Effector memory CD4-positive, alpha-beta T cell (primary cell): ENCODE data around the gene ASB13.
"Not testable (repeated sequence)": the region's sequence is repeated elsewhere in the genome, so short reads cannot be mapped to it uniquely, and the experiment has no call there.

Experiments used
- DNase-seq, 3 donors: peaks; one replicate each; pipeline ENCODE4 v3.0.0-alpha.2; 2020
- H3K27ac ChIP-seq: 2 replicates; pipeline ENCODE4 v1.7.0; 2013; ENCODE audit warnings: mild to moderate bottlenecking, low read length, moderate library complexity; ENCODE audit not compliant: insufficient read depth, poor library complexity, severe bottlenecking
- H3K27me3 ChIP-seq: replicated peaks from 2 replicates; pipeline ENCODE4 v1.7.0; 2013; ENCODE audit warnings: mild to moderate bottlenecking, low read length; ENCODE audit not compliant: insufficient read depth, control insufficient read depth, poor library complexity, severe bottlenecking
- H3K36me3 ChIP-seq: 2 replicates; pipeline ENCODE4 v1.7.0; 2013; ENCODE audit warnings: mild to moderate bottlenecking, low read length, moderate library complexity; ENCODE audit not compliant: control insufficient read depth, insufficient read depth
- H3K4me1 ChIP-seq: 2 replicates; pipeline ENCODE4 v1.7.0; 2013; ENCODE audit warnings: low read length, mild to moderate bottlenecking; ENCODE audit not compliant: control insufficient read depth, insufficient read depth, poor library complexity, severe bottlenecking
- H3K4me3 ChIP-seq: 2 replicates; pipeline ENCODE4 v1.7.0; 2013; ENCODE audit warnings: low read length, low read depth, mild to moderate bottlenecking; ENCODE audit not compliant: insufficient read depth, poor library complexity, severe bottlenecking
- H3K9me3 ChIP-seq: 2 replicates; pipeline ENCODE4 v1.7.0; 2013; ENCODE audit warnings: mild to moderate bottlenecking, low read length, moderate library complexity; ENCODE audit not compliant: control insufficient read depth

The ASB13 gene

GRCh38 chr10:5625992-5626777 is 40.2 kb downstream of the ASB13 start:
- no peak for DNase-seq
- no peaks in the 10 kb centered on the region for H3K36me3 ChIP-seq

DNA sequence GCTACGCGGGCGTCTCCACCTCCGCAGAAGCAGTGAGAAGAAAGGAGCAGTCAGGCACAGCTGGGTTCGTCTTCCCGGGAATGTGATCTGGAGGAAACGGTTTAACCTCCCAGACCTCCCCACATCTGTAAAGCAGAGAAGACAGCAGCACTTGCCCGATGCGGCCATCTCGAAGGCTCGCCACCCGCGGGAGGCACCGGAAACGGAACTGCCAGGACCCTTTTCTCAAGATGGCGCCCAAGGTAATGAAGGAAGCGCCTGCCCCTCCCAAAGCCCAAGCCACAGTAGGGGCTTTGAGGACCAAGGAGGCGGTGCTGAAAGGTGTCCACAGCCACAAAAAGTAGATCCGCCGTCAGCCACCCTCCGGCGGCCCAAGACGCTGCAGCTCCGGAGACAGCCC is 41.7 kb downstream of the ASB13 start:
- H3K4me1 ChIP-seq: peaks cover 5% of the 10 kb centered on the region
- no peaks in the 10 kb centered on the region for H3K36me3 ChIP-seq
- H3K4me3 ChIP-seq: no peak overlapping the region
- no peak overlapping the region for H3K27ac ChIP-seq
- no peaks in the 10 kb centered on the region for H3K9me3 ChIP-seq
- DNase-seq: no peak
- H3K27me3 ChIP-seq: no peaks in the 10 kb centered on the region

More at GRCh38 chr10:5625992-5626777, 40.2 kb downstream of the ASB13 start:
- Histone ChIP-seq H3K27me3 (no peaks in the 10 kb centered on the region), H3K9me3 (no peaks in the 10 kb centered on the region), H3K4me1 (peaks cover 5% of the 10 kb centered on the region), H3K4me3 (no peak overlapping the region), H3K27ac (no peak overlapping the region)

- Histone ChIP-seq H3K4me1 (peaks cover 5% of the 10 kb centered on the region), H3K4me3 (no peak overlapping the region), H3K27me3 (no peaks in the 10 kb centered on the region), H3K27ac (no peak overlapping the region), H3K9me3 (no peaks in the 10 kb centered on the region), H3K36me3 (no peaks in the 10 kb centered on the region)
- peak; percentile 30 to 61 (median 46) for DNase-seq
Observed at GRCh38 chr10:5623081-5623748, 43.2 kb downstream of the ASB13 start.

GRCh38 chr10:5622186-5622960 is 44.0 kb downstream of the ASB13 start:
- Histone ChIP-seq H3K9me3 (no peaks in the 10 kb centered on the region), H3K36me3 (no peaks in the 10 kb centered on the region), H3K4me3 (no peak overlapping the region), H3K27ac (no peak overlapping the region), H3K27me3 (no peaks in the 10 kb centered on the region), H3K4me1 (peaks cover 5% of the 10 kb centered on the region)
- DNase-seq: no peak

- not testable (repeated sequence) for H3K4me3 ChIP-seq, H3K27me3 ChIP-seq, H3K4me1 ChIP-seq
Observed at GRCh38 chr10:5621371-5621770, 45.0 kb downstream of the ASB13 start.

DNA sequence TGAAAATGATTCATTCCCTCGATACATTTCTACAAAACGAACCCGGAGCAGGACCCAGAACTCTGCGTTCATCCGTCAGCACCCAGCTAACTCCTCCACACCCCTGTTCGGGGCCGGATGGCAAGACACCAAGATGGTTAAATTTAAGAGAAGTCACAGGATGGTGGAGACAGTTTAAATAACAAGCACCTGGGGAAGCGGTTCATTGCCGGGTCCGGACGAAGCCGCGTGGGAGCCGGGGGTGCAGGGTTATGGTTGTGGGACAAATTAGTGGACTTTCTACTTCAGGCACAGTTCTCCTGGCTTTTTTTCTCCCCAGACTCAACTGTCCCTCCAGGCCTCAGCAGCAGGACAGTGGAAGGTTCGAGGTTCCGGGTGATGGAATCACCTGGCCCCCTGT is 45.4 kb downstream of the ASB13 start:
- Histone ChIP-seq H3K36me3 (no peaks in the 10 kb centered on the region), H3K9me3 (no peaks in the 10 kb centered on the region), H3K27ac (no peak overlapping the region), H3K4me1 (peaks cover 5% of the 10 kb centered on the region), H3K4me3 (no peak overlapping the region), H3K27me3 (no peaks in the 10 kb centered on the region)
- DNase-seq: no peak

More at GRCh38 chr10:5621371-5621770, 45.0 kb downstream of the ASB13 start:
- not testable (repeated sequence) for H3K27ac ChIP-seq, H3K36me3 ChIP-seq, DNase-seq, H3K9me3 ChIP-seq

- Histone ChIP-seq H3K36me3 (no peaks in the 10 kb centered on the region), H3K27me3 (no peaks in the 10 kb centered on the region), H3K27ac (no peak overlapping the region), H3K4me1 (peaks cover 5% of the 10 kb centered on the region), H3K9me3 (no peaks in the 10 kb centered on the region), H3K4me3 (no peak overlapping the region)
- DNase-seq: no peak
Observed at GRCh38 chr10:5620223-5620721, 46.1 kb downstream of the ASB13 start.

DNA sequence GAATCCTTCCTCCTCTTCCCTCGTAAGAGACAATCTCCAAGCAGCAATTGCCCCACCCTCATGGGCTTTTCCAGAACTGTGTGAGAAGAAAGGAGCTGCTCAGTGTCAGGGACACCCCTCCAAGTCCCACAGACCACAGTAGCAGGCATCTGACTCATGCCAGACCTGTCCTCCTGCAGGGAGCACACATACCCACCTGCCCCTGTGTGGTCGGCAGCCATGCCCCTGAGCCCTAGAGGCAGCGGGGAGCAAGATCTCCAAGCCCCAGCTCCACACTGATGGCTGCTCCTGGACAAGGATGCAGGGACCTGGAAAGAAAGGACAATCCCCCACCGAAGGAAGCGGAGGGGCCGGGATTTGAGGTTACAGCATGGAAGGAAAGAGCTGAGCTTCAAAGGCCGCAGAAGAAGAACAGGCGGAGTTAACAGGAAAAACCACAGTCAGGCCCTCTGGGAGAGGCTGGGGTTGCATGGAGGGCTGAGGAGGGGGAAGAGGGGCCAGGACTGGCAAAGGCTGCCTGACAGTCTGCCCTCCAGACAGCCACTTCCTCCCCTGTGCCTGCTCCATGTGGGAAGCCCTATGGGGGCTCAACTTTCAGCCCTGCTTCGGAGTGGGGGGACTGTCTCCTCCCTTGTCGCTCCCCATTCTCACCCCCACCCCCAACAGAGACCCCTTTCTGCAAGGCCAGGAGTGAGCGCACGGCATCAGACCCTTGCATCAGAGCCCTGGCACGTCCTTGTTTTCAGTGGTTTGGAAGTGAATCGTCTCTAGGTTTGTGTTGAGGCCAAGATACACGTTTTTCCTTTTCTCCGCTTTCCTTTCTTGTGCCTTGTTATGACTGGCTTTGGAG is 46.8 kb downstream of the ASB13 start:
- Histone ChIP-seq H3K36me3 (no peaks in the 10 kb centered on the region), H3K27me3 (no peaks in the 10 kb centered on the region), H3K27ac (no peak overlapping the region), H3K9me3 (no peaks in the 10 kb centered on the region), H3K4me3 (no peak overlapping the region), H3K4me1 (peaks cover 5% of the 10 kb centered on the region)
- DNase-seq: no peak

- Histone ChIP-seq H3K4me1 (peaks cover 5% of the 10 kb centered on the region), H3K27ac (no peak overlapping the region), H3K27me3 (no peaks in the 10 kb centered on the region), H3K4me3 (no peak overlapping the region), H3K9me3 (no peaks in the 10 kb centered on the region), H3K36me3 (no peaks in the 10 kb centered on the region)
- DNase-seq: no peak
Observed at GRCh38 chr10:5618829-5619228, 47.6 kb downstream of the ASB13 start.
